HG03066 (cell line): ENCODE results near the gene L1CAM.
A peak's percentile ranks its signal among the peaks of the same experiment; 100 is the strongest.

ENCODE experiments used
- ATAC-seq: cut with Tn5 transposase; IDR thresholded peaks from one replicate; pipeline ENCODE4 v1.9.1; 2021; ENCODE audit warnings: low read depth; ENCODE audit not compliant: unreplicated experiment

The L1CAM gene

GRCh38 chrX:153885968-153886903 lies at the start of gene L1CAM:
TSS of gene L1CAM (minus strand) at chrX:153886173. CDS start at chrX:153875836, 10,337 bp downstream.
- no peak for ATAC-seq

GRCh38 chrX:153935326-153935851 lies 49.4 kb upstream of the L1CAM start:
- ATAC-seq = no peak

GRCh38 chrX:153934762-153935325 lies 48.9 kb upstream of the L1CAM start, which contains the start of gene NAA10:
TSS of gene NAA10 (minus strand) at chrX:153935037. CDS start at chrX:153934904, 133 bp downstream.
- peak; percentile 90 for ATAC-seq

- ATAC-seq = no peak
Measured at GRCh38 chrX:153934148-153934761, 48.3 kb upstream of the L1CAM start.

- no peak for ATAC-seq
Measured at GRCh38 chrX:153933748-153934147, 47.8 kb upstream of the L1CAM start.

GRCh38 chrX:153932220-153932915 lies 46.4 kb upstream of the L1CAM start:
- ATAC-seq = no peak

- ATAC-seq = no peak
Measured at GRCh38 chrX:153931748-153932147, 45.8 kb upstream of the L1CAM start.

- ATAC-seq = no peak
Measured at GRCh38 chrX:153931151-153931550, 45.2 kb upstream of the L1CAM start.

GRCh38 chrX:153930011-153930910 lies 44.3 kb upstream of the L1CAM start:
- ATAC-seq = no peak

- ATAC-seq = no peak
Measured at GRCh38 chrX:153929576-153929975, 43.6 kb upstream of the L1CAM start.

- no peak for ATAC-seq
Measured at GRCh38 chrX:153928846-153929245, 42.9 kb upstream of the L1CAM start.

- peak; percentile 61 for ATAC-seq
Measured at GRCh38 chrX:153927922-153928760, 42.2 kb upstream of the L1CAM start.

- no peak for ATAC-seq
Measured at GRCh38 chrX:153927672-153927921, 41.6 kb upstream of the L1CAM start.

GRCh38 chrX:153926858-153927671 lies 41.1 kb upstream of the L1CAM start:
- peak; percentile 43 for ATAC-seq

GRCh38 chrX:153926552-153926857 lies 40.5 kb upstream of the L1CAM start:
- no peak for ATAC-seq

GRCh38 chrX:153925739-153926551 lies 40.0 kb upstream of the L1CAM start, which contains the start of gene ARHGAP4:
TSS of gene ARHGAP4 (minus strand) at chrX:153926264. CDS start at chrX:153926202, 62 bp downstream.
- ATAC-seq = no peak

- ATAC-seq = no peak
Measured at GRCh38 chrX:153925387-153925738, 39.4 kb upstream of the L1CAM start.
